Cardiac muscle cell (in vitro differentiated cells and primary cell): ENCODE results near the gene OR52H1. TPM values are rescaled to one million over a fixed set of nuclear protein-coding genes. Genes with fewer than 3 reads are reported as not detected.

Source experiments
- DNase-seq, 2 donors: peaks; one replicate each; pipeline versions ENCODE4 v3.0.0 to v3.0.0-alpha.2; 2010 to 2017; ENCODE audit warnings: low read depth in 1 of 2, low spot score in 1 of 2
- H3K27ac ChIP-seq: fragments of 200-600 bp; sonication (generic); 2 replicates; pipeline ENCODE4 v1.5.1; 2016
- H3K27me3 ChIP-seq: fragments of 200-600 bp; sonication (generic); 2 replicates; pipeline ENCODE4 v1.6.0; 2016; ENCODE audit warnings: control low read depth
- H3K36me3 ChIP-seq: fragments of 200-600 bp; sonication (generic); 2 replicates; pipeline ENCODE4 v1.5.1; 2016; ENCODE audit warnings: control low read depth
- H3K4me1 ChIP-seq: fragments of 200-600 bp; sonication (generic); 2 replicates; pipeline ENCODE4 v1.8.1; 2017; ENCODE audit warnings: low read depth, mild to moderate bottlenecking, mixed run types
- H3K4me3 ChIP-seq: fragments of 200-600 bp; sonication (generic); 2 replicates; pipeline ENCODE4 v1.5.1; 2016; ENCODE audit warnings: mild to moderate bottlenecking
- H3K9me3 ChIP-seq: fragments of 200-600 bp; sonication (generic); 2 replicates; pipeline ENCODE4 v1.5.1; 2017; ENCODE audit warnings: low read depth, mild to moderate bottlenecking, control low read depth
- polyA plus RNA-seq: library from polyadenylated mRNA; unstranded; fragments of >200 nt; fragmentation: Nextera tagmentation; extraction: Ambion mirVana; gene quantifications from 2 replicates; pipeline ENCODE4 v1.2.1, GENCODE V29; 2016
- total RNA-seq: library from RNA; depleted of rRNA; stranded (reverse); fragments of >200 nt; gene quantifications from 2 replicates; pipeline ENCODE4 v1.2.3, GENCODE V29; 2016
- TF ChIP-seq, protein P1 (sequence below): IDR thresholded peaks from 2 replicates; pipeline ENCODE4 v1.5.1; 2012; ENCODE audit warnings: low read depth, mild to moderate bottlenecking, low read length

Gene OR52H1
- 0.46 and 0.83 TPM in 2 replicates for total RNA-seq
- 0.43 TPM in 1 of 2 replicates, not detected in the other for polyA plus RNA-seq

DNA sequence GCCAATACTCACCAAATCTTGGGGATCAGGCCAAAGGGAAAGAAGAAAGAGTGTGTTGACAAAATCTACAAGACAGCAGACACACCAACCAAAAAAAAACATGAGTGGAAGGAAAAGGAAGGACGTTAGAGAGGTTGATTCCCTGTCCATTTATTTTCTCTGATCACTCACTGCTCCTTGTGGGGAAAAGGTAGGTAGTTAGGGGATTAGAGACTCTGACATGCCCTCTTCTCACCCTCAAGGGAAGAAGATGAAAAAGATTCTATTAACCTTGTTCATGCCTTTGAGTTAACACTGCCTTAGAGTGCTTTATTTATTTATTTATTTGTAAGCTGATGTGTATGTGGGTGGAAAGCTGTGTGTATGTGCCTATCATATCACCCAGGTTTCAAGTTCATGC is at the start of gene OR52H1:
OR52H1 (minus strand) TSS at position 101 of the 400 bp plus-strand sequence. CDS start 3,035 bp downstream, outside the sequence.
- DNase-seq = no peak
- no peaks in the 10 kb centered on the region for H3K4me1 ChIP-seq
- H3K36me3 ChIP-seq = no peaks in the 10 kb centered on the region
- H3K27me3 ChIP-seq = no peaks in the 10 kb centered on the region
- no peaks in the 10 kb centered on the region for H3K9me3 ChIP-seq
- no peak within 1 kb of the TSS for H3K27ac ChIP-seq
- H3K4me3 ChIP-seq = no peak within 1 kb of the TSS
- TF ChIP-seq, protein P1, sequence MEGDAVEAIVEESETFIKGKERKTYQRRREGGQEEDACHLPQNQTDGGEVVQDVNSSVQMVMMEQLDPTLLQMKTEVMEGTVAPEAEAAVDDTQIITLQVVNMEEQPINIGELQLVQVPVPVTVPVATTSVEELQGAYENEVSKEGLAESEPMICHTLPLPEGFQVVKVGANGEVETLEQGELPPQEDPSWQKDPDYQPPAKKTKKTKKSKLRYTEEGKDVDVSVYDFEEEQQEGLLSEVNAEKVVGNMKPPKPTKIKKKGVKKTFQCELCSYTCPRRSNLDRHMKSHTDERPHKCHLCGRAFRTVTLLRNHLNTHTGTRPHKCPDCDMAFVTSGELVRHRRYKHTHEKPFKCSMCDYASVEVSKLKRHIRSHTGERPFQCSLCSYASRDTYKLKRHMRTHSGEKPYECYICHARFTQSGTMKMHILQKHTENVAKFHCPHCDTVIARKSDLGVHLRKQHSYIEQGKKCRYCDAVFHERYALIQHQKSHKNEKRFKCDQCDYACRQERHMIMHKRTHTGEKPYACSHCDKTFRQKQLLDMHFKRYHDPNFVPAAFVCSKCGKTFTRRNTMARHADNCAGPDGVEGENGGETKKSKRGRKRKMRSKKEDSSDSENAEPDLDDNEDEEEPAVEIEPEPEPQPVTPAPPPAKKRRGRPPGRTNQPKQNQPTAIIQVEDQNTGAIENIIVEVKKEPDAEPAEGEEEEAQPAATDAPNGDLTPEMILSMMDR = no peak

DNA sequence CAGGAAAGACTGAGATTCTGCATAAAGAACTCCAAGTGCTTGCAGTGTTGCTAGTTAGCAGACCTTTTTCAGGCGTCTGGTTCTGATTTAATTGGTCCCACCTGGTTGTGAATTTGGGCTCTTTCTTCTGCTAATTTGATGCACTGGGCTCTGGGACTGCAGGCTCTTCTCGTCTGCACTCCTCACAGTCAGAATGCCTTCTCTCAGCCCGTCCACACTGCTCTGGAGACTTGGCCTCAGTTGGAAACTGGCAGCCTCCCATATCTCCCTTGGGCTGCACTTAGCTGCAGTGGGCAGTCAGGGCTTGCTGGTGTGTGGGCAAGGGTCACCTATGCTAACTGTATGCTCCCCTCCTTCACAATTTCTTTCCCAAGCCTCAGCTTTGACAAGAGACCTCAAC is 49.6 kb upstream of the OR52H1 start:
- Histone ChIP-seq H3K4me3 (no peak overlapping the region), H3K9me3 (no peaks in the 10 kb centered on the region), H3K4me1 (peaks cover 8% of the 10 kb centered on the region), H3K36me3 (no peaks in the 10 kb centered on the region), H3K27me3 (no peaks in the 10 kb centered on the region), H3K27ac (no peak overlapping the region)
- TF ChIP-seq, protein P1 = no peak
- no peak for DNase-seq

DNA sequence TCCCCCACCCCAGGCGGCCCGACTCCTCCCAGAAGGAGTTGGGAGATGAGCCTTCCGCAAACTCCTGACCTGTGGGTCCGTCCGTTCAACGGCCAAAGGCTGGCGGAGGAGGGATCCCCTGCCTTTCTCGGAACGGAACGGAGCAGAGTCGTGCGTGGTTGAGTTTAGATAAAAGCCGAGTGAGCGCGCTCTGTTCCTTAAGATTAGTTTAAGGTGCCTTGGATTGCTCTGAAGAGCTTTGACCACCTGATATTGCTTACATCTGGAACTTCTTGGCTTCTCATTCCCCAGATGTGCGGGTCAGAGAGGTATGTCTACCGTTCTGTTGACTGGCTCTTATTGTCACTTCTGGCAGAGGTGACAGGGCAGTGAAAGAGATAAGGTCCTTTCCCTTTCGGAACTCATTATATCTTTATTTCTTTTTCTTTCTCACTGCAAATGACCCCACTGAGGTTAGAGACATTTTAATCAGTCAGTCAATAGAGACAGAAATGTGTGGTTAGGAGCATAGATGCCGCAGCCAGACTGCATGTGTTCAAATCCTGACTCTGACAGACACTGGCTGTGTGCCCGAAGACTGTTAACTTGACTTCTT is 48.4 kb upstream of the OR52H1 start, which contains the start of gene TRIM6:
TRIM6 (plus strand) TSS at position 31 of the 595 bp plus-strand sequence; CDS start at position 292, 261 bp downstream.
- TF ChIP-seq, protein P1 = no peak
- peaks cover 8% of the 10 kb centered on the region for H3K4me1 ChIP-seq
- no peaks in the 10 kb centered on the region for H3K9me3 ChIP-seq
- DNase-seq = peak; percentile 60 to 70
- peak within 1 kb of the TSS; percentile 42 for H3K4me3 ChIP-seq
- H3K27me3 ChIP-seq = no peaks in the 10 kb centered on the region
- H3K27ac ChIP-seq = peak within 1 kb of the TSS; percentile 22
- H3K36me3 ChIP-seq = no peaks in the 10 kb centered on the region

DNA sequence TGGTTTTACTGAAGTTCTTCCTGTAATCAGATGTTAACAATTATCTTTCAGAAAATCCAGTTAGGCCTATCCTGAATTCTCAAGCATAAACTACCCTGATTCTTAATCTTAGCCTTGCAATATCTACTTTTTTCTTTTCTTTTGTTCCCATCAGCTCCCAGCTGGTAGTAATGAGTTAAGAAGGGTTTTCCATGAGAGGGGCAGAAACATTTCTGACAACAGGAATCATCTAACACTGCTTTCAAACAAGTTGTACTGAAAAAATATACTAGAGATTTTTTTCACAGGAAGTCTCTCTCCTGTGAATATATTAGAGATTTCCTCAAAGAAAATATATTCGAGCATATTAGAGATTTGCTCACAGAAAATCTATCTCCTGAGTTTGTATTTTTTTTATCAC is 44.8 kb upstream of the OR52H1 start:
- Histone ChIP-seq H3K9me3 (no peaks in the 10 kb centered on the region), H3K4me3 (no peak overlapping the region), H3K27ac (no peak overlapping the region), H3K36me3 (no peaks in the 10 kb centered on the region), H3K4me1 (peaks cover 8% of the 10 kb centered on the region), H3K27me3 (no peaks in the 10 kb centered on the region)
- TF ChIP-seq, protein P1 = no peak
- DNase-seq = no peak

DNA sequence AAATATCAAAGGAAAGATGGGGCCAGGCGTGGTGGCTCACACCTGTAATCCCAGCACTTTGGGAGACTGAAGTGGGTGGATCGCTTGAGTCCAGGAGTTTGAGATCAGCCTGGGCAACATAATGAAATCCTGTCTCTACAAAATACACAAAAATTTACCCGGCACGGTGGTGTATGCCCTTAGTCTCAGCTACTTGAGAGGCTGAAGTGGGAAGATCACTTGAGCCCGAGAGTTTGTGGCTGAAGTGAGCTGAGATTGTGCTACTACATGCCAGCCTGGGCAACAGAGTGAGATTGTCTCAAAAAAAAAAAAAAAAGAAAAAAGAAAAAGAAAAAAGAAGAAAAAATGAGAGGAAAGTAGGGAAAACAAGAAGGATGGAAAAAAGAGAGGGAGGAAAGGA is 44.3 kb upstream of the OR52H1 start:
- TF ChIP-seq, protein P1 = no peak
- Histone ChIP-seq H3K27me3 (no peaks in the 10 kb centered on the region), H3K9me3 (no peaks in the 10 kb centered on the region), H3K36me3 (no peaks in the 10 kb centered on the region), H3K4me3 (no peak overlapping the region), H3K4me1 (peaks cover 8% of the 10 kb centered on the region), H3K27ac (no peak overlapping the region)
- no peak for DNase-seq
